CMK (cell line): ENCODE measurements around the gene CAPZB.

ENCODE experiments used
- DNase-seq: peaks from one replicate; pipeline ENCODE4 v3.0.0-alpha.2; 2010; ENCODE audit warnings: low read depth

CAPZB gene

GRCh38 chr1:19448491-19449439 is 36.6 kb downstream of the CAPZB start:
- no peak for DNase-seq

- DNase-seq, result no peak
Observed at GRCh38 chr1:19447550-19447949, 37.8 kb downstream of the CAPZB start.

GRCh38 chr1:19445417-19446342 is 39.7 kb downstream of the CAPZB start:
- DNase-seq, result no peak

GRCh38 chr1:19444296-19445021 is 40.9 kb downstream of the CAPZB start:
- DNase-seq, result no peak

- no peak for DNase-seq
Observed at GRCh38 chr1:19443326-19443725, 42.0 kb downstream of the CAPZB start.

GRCh38 chr1:19442154-19443096 is 42.9 kb downstream of the CAPZB start:
- DNase-seq, result no peak

GRCh38 chr1:19441048-19441780 is 44.1 kb downstream of the CAPZB start:
- no peak for DNase-seq

GRCh38 chr1:19439464-19440171 is 45.7 kb downstream of the CAPZB start:
- no peak for DNase-seq

- DNase-seq, result no peak
Observed at GRCh38 chr1:19438516-19439195, 46.7 kb downstream of the CAPZB start.

- no peak for DNase-seq
Observed at GRCh38 chr1:19437891-19438294, 47.4 kb downstream of the CAPZB start.

GRCh38 chr1:19436716-19437476 is 48.4 kb downstream of the CAPZB start:
- no peak for DNase-seq

GRCh38 chr1:19435851-19436455 is 49.4 kb downstream of the CAPZB start:
- DNase-seq, result no peak

- no peak for DNase-seq
Observed at GRCh38 chr1:19435181-19435580, 50.2 kb downstream of the CAPZB start.

- no peak for DNase-seq
Observed at GRCh38 chr1:19433719-19433998, 51.7 kb downstream of the CAPZB start.

GRCh38 chr1:19432943-19433718 is 52.2 kb downstream of the CAPZB start:
- no peak for DNase-seq

- DNase-seq, result no peak
Observed at GRCh38 chr1:19430121-19431068, 54.9 kb downstream of the CAPZB start.
